ENCODE measurements around the gene GFOD2. TPM values are rescaled to one million over a fixed set of nuclear protein-coding genes. Genes with fewer than 3 reads are reported as not detected.

The GFOD2 gene
- total and polyA plus RNA-seq, 2 experiments from 2014 or later = 19.3 to 34.3 TPM

- ATAC-seq (no peak), DNase-seq (ENCODE audit: low spot score) (peak; percentile 25)
- Histone ChIP-seq H3K4me3 (no peak overlapping the region), H4K20me1 (replicated peaks; ENCODE audit: insufficient read depth) (no peaks in the 10 kb centered on the region; the same call in 1 of the 2 replicates), H3K36me3 (ENCODE audit: insufficient read depth) (no peaks in the 10 kb centered on the region), H3K79me2 (replicated peaks; ENCODE audit: insufficient read depth) (no peaks in the 10 kb centered on the region), H3F3A (replicated peaks; ENCODE audit: low read depth) (peaks cover 11% of the 10 kb centered on the region), H3K4me1 (ENCODE audit: insufficient read depth) (peaks cover 4% of the 10 kb centered on the region; the same call in 1 of the 2 replicates), H3K27ac (ENCODE audit: low read depth) (no peak overlapping the region), H3K27me3 (ENCODE audit: insufficient read depth) (peaks cover under 1% of the 10 kb centered on the region; the same call in 1 of the 2 replicates), H2AFZ (no peak overlapping the region), H3K4me2 (no peak overlapping the region), H3K9me2 (ENCODE audit: insufficient read depth) (no peaks in the 10 kb centered on the region)
- TF ChIP-seq POLR2AphosphoS5 (IDR thresholded peaks at IDR 0.05; ENCODE audit: low read depth) = no peak
- no peak for TF ChIP-seq STAT1 (IDR thresholded peaks at IDR 0.05; ENCODE audit: unreplicated experiment)
- no peak for TF ChIP-seq JUNB (IDR thresholded peaks at IDR 0.05; ENCODE audit: unreplicated experiment)
- TF ChIP-seq REST (IDR thresholded peaks at IDR 0.05; ENCODE audit: unreplicated experiment) = no peak
- TF ChIP-seq ETS1 (IDR thresholded peaks at IDR 0.05) = no peak
- TF ChIP-seq CREB1 (CRISPR knock-in tag; IDR thresholded peaks at IDR 0.05; ENCODE audit: low read depth) = no peak
- no peak for TF ChIP-seq EZH2phosphoT487 (IDR thresholded peaks at IDR 0.05; ENCODE audit: unreplicated experiment)
- TF ChIP-seq, protein P1, sequence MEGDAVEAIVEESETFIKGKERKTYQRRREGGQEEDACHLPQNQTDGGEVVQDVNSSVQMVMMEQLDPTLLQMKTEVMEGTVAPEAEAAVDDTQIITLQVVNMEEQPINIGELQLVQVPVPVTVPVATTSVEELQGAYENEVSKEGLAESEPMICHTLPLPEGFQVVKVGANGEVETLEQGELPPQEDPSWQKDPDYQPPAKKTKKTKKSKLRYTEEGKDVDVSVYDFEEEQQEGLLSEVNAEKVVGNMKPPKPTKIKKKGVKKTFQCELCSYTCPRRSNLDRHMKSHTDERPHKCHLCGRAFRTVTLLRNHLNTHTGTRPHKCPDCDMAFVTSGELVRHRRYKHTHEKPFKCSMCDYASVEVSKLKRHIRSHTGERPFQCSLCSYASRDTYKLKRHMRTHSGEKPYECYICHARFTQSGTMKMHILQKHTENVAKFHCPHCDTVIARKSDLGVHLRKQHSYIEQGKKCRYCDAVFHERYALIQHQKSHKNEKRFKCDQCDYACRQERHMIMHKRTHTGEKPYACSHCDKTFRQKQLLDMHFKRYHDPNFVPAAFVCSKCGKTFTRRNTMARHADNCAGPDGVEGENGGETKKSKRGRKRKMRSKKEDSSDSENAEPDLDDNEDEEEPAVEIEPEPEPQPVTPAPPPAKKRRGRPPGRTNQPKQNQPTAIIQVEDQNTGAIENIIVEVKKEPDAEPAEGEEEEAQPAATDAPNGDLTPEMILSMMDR (conservative IDR thresholded peaks at IDR 0.05; ENCODE audit: low read depth in 2 of 2) = no peak
- TF ChIP-seq NANOG (IDR thresholded peaks at IDR 0.05; ENCODE audit: borderline replicate concordance) = no peak
- TF ChIP-seq, protein P2, sequence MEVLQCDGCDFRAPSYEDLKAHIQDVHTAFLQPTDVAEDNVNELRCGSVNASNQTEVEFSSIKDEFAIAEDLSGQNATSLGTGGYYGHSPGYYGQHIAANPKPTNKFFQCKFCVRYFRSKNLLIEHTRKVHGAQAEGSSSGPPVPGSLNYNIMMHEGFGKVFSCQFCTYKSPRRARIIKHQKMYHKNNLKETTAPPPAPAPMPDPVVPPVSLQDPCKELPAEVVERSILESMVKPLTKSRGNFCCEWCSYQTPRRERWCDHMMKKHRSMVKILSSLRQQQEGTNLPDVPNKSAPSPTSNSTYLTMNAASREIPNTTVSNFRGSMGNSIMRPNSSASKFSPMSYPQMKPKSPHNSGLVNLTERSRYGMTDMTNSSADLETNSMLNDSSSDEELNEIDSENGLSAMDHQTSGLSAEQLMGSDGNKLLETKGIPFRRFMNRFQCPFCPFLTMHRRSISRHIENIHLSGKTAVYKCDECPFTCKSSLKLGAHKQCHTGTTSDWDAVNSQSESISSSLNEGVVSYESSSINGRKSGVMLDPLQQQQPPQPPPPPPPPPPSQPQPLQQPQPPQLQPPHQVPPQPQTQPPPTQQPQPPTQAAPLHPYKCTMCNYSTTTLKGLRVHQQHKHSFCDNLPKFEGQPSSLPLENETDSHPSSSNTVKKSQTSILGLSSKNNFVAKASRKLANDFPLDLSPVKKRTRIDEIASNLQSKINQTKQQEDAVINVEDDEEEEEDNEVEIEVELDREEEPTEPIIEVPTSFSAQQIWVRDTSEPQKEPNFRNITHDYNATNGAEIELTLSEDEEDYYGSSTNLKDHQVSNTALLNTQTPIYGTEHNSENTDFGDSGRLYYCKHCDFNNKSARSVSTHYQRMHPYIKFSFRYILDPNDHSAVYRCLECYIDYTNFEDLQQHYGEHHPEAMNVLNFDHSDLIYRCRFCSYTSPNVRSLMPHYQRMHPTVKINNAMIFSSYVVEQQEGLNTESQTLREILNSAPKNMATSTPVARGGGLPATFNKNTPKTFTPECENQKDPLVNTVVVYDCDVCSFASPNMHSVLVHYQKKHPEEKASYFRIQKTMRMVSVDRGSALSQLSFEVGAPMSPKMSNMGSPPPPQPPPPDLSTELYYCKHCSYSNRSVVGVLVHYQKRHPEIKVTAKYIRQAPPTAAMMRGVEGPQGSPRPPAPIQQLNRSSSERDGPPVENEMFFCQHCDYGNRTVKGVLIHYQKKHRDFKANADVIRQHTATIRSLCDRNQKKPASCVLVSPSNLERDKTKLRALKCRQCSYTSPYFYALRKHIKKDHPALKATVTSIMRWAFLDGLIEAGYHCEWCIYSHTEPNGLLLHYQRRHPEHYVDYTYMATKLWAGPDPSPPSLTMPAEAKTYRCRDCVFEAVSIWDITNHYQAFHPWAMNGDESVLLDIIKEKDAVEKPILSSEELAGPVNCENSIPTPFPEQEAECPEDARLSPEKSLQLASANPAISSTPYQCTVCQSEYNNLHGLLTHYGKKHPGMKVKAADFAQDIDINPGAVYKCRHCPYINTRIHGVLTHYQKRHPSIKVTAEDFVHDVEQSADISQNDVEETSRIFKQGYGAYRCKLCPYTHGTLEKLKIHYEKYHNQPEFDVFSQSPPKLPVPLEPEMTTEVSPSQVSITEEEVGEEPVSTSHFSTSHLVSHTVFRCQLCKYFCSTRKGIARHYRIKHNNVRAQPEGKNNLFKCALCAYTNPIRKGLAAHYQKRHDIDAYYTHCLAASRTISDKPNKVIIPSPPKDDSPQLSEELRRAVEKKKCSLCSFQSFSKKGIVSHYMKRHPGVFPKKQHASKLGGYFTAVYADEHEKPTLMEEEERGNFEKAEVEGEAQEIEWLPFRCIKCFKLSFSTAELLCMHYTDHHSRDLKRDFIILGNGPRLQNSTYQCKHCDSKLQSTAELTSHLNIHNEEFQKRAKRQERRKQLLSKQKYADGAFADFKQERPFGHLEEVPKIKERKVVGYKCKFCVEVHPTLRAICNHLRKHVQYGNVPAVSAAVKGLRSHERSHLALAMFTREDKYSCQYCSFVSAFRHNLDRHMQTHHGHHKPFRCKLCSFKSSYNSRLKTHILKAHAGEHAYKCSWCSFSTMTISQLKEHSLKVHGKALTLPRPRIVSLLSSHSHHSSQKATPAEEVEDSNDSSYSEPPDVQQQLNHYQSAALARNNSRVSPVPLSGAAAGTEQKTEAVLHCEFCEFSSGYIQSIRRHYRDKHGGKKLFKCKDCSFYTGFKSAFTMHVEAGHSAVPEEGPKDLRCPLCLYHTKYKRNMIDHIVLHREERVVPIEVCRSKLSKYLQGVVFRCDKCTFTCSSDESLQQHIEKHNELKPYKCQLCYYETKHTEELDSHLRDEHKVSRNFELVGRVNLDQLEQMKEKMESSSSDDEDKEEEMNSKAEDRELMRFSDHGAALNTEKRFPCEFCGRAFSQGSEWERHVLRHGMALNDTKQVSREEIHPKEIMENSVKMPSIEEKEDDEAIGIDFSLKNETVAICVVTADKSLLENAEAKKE (CRISPR knock-in tag; IDR thresholded peaks at IDR 0.05) = no peak
- no peak for TF ChIP-seq EZH2 (IDR thresholded peaks at IDR 0.05; ENCODE audit: low read depth, unreplicated experiment)
- TF ChIP-seq ZNF114 (CRISPR knock-in tag; IDR thresholded peaks at IDR 0.05) = no peak
- no peak for TF ChIP-seq ZNF331 (CRISPR knock-in tag; IDR thresholded peaks at IDR 0.05; ENCODE audit: low read depth)
- no peaks in the 10 kb centered on the region for H3K36me3 Mint-ChIP-seq (ENCODE audit: low read depth)
- H3K9me3 Mint-ChIP-seq = no peaks in the 10 kb centered on the region
- no peak overlapping the region for H3K27ac Mint-ChIP-seq
- no peak overlapping the region for H3K4me3 Mint-ChIP-seq
- H3K27me3 Mint-ChIP-seq (ENCODE audit: insufficient read depth, low read depth, poor library complexity) = peaks cover 23% of the 10 kb centered on the region
- H3K4me1 Mint-ChIP-seq = 0 out of 3 replicates have a peak, but pooled peaks cover 3% of the 10 kb centered on the region
Observed at GRCh38 chr16:67672306-67672705, 46.8 kb downstream of the GFOD2 start.

All from GM23338 (cell line).